ENCODE measurements around the gene REEP6.
A peak's percentile ranks its signal among the peaks of the same experiment; 100 is the strongest.
"Not testable (repeated sequence)": the region's sequence is repeated elsewhere in the genome, so short reads cannot be mapped to it uniquely, and the experiment has no call there.

The REEP6 gene

DNA sequence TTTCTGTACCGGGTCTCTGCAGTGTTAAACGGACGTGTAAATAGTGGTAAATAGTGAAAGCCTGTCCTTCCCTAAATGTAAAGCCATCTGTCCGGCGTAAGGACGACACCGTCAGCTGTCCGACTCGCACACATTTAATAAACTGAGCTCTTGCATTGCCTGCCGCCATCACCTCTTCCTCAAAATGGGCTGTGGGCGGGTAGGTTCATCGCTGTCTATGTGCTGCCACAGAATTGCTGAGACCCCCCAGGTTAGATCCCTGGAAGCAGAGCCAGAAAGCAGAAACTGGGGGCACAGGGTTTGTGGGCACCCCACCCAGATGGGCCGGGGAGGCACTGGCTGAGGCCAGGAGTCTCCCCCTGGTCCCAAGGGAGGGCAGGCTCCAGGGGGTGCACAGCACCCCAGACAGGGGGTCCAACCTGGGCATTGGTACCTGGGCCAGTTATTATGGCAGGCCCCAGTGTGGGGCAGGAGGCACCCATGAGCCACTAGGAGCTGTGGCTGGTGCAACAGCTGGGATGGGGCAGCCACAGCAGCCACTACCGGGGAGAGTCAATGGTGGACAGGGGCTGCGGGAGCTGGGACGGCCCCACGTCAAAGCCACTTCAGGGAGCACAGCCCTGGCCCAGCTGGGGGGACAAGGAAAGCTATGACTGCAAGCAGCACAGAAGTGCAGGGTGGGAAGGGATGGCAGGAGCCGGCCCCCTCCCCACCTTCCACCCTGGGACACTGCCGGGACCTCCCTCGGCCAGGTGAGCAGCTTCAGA is 17.7 kb upstream of the REEP6 start:
- DNase-seq: no peak

DNA sequence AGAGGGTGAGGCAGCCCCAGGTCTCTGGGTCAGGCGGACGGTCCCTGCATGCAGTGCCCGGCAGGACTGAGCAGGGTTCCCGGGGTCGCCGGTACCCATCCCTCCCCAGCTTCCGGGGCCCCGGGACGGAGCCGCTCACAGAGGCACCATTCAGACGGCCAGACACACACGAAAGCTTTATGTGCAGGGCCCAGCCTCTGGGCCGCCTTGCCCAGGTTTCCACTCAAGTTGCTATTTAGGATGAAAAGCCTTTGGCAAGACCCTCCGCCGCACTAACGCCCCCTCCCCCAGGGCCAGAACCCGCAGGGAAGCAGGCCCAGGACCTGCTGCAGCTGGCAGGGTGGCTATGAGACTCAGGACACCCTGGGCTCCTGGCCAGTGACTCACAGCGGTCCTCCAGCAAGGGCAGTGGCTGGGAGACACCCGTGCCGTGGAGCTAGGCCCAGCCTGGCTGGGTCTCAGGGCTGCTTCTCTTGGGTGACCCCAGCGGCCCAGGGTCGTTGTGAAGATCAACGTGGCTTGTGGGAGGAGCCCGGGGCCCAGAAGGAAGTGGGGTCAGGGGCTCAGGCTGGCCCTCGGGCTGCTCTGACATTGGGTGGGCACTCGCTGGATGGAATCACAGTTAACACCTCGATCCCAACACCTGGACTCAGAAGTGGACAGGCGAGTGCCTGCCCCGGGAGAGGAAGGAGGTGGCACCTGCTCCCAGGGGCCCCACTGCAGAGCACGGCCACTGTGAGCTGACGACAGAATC is 16.8 kb upstream of the REEP6 start:
- DNase-seq: no peak

DNA sequence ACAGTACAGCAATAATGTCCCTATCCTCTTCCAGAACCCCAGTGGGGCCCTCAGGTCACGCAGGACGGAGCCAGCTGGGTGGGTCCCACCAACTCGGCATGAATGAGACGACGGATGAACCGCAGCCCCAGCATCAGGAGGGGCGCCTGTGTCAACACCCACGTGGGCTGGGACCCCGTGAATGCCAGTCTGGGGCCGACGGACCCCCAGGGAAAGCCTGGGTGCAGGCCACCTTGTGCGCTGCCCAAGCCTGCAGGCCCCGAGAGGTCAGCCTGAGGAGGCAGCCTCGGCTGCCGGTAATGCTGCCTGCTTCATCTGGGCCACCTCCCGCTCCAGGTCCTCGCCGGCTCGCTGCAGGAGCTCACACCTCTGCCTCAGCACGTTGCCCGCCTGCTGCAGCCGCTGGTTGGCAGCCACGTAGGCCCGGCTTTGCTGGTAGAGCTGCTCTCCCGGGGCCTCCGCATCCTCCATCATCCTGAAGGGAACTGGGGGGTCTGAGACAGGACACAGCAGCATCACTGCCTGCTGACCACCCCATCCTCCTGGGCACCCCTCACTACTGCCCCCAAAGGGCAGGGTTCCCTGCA is 16.1 kb upstream of the REEP6 start:
- no peak for DNase-seq

DNA sequence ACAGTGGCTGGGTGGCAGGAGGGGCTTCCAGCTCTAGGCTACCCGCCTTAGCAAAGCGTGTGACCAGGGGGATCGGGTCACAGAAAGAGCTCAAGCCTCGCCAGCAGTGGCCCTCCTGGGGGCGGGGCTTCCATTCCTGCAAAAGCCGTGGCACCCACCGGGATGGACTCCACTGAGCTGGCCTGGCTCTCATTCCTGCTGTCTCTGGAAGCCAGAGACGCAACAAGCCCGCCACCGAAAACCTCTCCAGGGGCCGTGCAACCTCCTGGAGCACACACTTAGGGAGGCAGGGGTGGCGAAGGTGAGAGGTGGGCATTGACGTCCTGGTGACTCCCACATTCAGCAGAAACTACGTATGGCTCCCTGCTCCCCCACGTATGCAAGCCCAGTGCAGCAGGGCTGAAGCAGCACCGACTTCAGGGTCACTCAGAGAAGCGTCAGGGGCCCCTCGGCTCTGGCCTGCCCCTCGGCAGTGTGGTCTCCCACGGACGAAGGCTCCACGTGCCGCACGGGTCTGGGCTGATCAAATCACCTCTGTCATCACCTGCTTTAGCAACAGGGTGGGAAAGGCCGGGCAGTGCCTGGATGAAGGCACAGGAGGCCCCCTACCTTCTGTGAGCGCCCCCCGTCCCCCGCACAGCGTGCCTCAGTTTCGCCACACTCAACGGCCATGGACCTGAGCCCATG is 15.1 kb upstream of the REEP6 start:
- no peak for DNase-seq

DNA sequence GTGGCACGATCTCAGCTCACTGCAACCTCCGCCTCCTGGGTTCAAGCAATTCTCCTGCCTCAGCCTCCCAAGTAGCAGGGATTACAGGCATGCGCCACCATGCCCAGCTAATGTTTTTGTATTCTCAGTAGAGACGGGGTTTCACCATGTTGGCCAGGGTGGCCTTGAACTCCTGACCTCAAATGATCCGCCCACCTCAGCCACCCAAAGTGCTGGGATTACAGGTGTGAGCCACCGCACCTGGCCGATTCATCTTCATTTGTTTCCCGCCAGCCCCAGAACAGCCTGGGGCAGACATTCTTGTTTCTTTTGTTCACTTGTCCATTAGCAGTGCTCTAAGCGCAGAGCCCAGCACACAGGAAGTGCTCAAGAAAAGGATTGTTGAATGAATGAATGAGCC is 13.9 kb upstream of the REEP6 start:
- DNase-seq: not testable (repeated sequence)

DNA sequence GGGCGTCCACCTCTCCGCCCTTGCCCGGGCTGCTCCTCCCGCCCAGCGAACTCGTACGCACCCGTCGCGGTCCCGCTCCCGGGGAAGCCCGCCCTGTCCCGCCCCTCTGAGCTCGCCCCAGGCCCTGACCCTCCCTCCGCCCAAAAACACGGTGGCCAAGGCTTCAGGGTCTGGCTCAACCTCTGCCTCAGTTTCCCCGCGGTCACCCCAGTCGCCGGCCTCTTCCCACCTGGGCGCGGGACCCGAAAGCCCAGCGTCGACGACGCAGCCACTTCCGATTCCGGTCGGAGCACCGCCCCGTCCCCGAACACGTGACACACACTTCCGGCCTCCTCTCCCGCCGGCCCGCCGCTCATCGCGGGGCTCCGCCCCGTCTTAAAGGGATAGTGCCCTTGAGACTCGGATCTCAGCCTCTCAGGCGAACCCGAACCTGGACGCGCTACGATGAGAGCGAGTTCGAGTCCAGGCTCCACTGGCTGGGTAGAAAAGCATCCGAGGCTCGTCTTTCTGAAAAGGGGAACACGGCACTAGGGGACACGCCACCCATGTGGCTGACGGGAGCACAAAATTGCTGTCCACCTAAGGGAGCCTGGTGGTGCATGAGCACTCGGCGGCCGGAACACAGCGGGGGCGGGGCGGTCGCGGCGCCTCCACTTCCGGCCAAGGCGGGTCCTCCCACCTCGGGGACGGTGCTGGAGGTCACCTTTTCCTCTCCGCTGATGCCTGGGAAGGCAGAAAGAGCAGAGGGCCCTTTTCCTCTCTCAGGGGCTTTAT is 11.9 kb upstream of the REEP6 start, which contains the start of gene C19orf25:
Gene C19orf25, minus strand, starts transcription at position 282 of the 774 bp plus-strand sequence. CDS start 312 bp downstream, outside the sequence.
- peak; percentile 97 for DNase-seq

DNA sequence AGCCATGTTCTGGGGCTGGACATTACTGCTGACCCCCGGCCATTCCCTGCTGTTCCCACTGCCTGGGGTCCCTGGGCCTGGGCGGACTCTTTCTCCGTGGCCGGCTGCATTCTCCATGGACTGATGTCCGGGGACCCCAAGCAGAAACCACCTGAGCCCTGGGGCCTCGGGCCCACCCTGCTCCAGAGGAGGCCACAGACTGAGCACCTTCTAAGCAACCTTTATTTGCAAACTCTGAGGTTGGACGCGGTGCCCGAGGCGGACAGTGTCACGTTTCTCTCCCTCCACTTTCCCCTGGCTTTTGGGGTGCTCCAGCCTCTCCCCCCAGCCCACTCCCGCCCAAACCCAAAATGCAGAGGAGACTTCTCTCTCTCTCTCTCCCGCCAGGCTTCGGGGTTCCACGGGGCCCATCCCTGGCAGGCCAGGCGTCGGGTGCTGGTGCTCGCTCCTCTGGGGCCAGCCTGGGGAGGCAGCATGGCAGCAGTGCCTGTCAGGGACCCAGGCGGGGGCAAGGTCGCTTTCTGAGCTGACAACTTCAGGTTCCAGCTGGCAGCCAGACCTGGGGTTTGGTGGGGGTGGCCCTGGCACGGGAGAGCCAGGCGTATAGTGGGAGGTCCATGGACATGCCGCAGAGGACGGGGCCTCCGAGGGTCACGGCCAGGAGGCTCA is 9.6 kb upstream of the REEP6 start:
- no peak for DNase-seq

DNA sequence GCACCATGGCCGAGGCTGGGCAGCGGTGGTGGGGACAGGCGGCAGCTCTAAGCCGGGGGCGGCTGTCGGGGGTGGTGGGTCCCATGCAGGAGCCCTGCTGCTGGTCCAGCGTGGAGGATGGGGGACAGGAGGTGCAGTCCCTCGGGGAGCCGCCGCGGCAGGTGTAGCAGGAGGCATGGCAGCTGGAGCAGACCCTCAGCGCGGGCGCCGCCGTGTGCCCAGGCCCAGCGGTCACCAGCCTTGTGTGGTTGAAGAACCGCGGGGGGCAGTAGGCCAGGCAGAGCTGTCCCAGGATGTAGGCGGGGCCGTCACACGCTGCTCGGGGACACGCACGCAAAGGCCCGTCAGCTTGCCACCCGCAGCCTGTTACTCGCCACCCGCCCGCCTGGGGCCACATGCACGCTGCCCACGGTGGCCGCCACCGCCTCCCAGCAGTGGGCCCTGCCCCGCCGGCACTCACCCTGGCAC is 9.1 kb upstream of the REEP6 start:
- DNase-seq: no peak

DNA sequence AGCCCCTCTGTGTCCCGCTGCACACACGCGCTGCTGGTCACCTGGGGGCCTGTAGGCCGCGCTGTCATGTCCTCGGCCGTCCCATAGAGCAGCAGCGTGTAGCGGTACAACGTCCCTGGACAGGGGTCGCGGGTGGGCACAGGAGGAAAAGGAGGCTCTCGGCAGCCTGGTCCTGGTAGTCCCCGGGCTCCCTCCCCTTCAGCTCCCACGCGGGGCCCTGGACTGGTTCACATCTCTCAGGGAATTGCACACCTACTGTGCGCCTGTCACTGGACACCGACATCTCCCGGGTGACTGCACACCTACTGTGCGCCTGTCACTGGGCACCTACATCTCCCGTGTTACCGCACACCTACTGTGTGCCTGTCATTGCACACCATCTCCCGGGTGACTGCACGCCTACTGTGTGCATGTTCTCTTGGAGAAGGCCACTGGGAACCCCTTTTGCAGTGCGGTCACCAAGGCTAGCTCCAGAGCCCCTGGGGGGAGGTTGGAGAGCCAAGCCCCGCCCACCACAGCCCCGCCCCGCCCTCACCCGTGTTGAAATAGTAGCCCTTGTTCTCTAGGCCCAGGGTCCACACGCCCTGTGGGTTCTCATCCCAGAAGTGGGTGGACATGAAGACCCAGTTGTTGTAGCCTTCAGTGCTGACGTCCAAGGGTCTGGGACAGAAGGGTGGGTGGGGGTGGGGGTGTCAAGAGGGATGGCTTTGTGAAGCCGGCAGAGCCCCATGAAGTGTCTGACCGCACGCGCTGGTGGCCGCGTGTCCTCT is 8.4 kb upstream of the REEP6 start:
- no peak for DNase-seq

DNA sequence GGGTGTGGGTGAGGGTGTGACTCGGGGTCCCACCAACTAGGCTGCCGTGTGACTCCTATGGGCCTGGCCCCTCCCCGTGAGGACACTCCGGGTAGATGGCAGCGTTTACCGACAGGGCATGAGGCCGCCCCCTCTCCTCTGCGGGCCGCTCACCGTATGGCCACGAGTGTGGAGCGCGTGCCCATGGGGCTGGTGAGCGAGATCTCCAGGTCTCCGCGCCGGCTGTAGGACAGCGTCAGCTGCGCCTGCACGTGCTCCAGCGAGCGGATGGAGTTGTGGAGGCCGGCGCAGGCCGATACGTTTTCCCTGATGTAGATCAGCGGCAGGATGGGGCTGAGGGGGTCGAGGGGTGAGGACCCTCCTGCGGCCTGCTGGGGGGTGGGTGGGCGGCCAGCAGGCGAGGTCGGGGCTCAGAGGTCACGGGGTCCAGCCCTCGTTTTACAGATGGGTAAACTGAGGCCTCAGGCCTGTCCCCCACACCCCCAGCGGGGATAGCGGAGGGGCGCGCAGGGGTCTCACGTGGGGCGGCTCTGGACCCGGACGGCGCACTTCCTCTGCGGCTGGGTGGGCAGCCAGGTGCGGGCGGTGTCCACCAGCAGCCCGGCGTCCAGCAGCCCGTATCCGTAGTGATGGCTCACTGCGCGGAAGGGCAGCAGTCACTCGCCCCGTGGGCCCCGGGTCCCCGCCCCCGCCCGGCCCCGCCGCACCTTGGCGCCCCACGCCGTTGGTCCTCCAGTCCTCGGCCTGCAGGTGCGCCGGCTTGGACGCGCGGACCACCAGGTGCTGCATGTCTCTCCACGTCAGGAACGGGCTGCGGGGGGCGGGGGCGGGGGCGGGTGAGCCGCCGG is 7.6 kb upstream of the REEP6 start:
- no peak for DNase-seq

DNA sequence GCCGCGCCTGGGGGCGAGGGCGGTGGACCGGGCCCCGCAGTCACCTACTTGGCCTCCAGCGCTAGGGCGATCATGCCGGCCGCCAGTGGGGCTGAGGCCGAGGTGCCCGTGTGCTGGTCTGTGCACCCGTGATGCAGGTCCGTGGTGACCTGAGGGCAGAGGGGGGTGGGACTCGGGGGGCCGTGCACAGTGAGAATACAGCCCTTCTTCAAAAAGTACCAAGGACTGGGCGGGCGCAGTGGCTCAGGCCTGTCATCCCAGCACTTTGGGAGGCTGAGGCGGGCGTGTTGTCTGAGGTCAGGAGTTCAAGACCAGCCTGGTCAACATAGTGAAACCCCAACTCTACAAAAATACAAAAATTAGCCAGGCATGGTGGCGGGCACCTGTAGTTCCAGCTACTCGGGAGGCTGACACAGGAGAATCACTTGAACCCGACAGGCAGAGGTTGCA is 7.0 kb upstream of the REEP6 start:
- no peak for DNase-seq

DNA sequence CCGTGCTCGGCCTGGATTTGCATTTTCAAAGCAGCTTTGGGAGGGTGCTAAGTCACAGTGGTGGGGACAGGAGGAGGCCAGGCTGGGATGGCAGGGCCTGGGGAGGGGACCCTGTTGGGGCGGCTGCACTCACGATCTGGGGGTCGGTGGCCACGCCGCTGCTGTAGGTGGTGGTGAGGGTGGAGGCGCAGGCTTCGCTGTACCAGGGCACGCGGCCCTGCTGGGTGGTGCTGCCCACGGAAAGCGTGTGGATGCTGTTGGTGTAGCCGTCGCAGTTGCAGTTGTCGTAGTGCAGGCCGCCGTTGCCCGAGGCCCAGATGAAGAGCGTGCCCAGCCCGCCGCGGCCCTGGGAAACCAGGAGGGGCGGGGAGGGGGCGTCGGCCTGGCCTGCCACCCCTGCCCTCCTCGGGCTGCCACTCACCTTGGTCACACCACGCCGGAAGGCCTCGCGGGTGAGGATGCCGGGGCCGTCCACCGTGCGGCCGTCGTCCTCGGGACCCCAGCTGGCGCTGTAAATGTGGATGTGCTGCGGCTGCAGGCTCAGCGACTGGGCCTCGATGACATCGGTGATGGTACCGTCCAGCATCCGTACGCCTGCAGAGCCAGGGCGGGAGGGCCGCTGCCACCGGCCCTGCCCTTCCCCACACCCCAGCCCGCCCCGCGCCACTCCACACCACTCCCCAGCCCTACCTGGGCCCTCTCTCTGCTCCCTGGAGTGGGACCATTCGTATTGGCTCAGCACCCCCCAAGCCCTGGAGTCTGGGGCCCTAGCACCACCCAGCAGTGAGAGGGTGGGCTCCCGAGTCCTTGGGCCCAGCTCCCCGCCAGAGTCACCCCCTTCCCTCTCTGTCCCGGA is 4.0 kb upstream of the REEP6 start:
- no peak for DNase-seq

DNA sequence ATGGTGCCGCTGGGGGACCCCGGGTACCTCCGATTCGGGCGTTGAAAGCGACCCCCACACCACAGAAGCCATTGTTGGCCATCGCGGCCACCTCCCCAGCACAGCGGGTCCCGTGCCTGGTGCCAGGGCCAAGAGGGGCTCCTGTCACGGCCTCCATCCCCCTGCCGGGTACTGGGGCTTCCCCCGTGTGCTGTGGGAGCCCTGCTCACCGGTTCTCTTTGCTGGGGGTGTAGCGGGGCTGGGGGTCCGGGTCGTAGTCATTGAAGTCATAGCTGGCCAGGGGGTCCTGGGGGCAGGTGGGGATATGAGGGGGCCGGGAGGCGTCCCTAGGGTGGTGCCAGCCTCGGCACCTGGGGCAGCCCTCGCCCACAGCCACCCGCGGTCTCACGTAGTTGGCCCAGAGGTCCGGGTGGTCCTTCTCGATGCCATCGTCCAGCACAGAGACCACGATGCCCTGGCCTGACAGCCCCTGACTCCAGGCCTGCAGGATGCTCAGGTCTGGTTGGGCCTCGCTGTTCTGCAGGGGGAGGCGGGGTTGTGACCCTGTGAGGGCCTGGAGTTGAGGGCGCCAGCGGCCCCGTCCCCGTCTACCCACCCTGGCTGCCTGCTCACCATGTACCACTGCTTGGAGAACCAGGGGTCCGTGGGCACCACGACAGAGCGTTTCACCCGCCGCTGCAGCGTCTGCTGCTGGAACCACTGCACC is 3.3 kb upstream of the REEP6 start:
- DNase-seq: no peak

DNA sequence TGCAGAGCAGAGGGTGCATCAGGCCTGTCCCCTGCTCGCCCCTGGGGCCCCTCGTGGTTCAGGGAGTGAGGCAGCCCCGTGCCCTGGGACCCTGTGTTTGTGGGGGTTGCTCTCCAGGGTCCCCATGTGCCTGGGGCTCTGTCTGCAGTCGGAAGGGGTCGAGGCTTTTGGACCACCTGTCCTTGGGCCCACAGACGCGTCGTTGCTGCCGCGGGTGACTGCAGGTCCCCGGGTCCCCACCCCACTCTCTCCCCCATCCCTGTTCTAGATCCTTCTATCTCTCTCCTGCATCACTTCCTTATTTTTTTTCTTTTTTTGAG is 2.7 kb upstream of the REEP6 start:
- no peak for DNase-seq

DNA sequence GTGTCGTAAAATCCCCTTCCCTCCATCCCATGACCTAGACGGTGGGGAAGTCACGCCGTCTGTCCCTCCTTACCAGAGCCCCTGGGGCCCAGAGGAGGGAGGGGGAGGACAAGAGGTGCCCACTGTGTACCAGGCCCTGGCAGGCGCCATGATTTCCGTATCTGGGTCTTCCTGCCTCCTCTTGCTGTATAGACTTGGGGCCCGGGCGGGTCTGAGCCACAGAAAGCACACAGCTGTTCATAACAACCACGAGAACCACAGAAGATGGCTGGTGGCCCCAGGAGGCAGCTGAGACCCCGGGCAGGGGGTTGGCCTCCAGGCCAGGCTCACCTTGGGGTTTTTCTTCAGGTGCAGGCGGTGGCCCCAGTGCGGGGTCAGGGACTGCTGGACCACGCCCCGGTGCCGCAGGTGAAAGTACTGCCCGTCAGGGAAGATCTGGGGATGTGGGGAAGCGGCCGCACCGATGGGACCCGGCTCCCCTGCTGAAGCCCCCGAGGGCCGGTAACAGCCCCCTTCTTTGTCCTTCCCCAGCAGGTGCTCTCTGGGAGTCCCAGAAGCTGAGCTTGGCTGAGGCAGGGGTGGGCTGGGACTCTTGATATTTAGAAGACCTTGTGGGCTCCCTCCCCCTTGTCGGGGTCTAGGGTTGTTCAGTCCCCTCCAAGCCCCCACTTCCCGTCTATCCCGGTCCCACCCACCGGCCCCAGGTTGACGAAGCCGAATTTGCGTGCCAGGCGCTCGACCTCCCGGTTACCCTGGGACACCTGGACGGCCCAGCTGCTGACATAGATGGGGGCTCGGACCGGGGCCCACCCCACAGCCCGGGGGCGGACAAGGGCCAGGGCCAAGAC is 1.3 kb upstream of the REEP6 start:
- DNase-seq: no peak

DNA sequence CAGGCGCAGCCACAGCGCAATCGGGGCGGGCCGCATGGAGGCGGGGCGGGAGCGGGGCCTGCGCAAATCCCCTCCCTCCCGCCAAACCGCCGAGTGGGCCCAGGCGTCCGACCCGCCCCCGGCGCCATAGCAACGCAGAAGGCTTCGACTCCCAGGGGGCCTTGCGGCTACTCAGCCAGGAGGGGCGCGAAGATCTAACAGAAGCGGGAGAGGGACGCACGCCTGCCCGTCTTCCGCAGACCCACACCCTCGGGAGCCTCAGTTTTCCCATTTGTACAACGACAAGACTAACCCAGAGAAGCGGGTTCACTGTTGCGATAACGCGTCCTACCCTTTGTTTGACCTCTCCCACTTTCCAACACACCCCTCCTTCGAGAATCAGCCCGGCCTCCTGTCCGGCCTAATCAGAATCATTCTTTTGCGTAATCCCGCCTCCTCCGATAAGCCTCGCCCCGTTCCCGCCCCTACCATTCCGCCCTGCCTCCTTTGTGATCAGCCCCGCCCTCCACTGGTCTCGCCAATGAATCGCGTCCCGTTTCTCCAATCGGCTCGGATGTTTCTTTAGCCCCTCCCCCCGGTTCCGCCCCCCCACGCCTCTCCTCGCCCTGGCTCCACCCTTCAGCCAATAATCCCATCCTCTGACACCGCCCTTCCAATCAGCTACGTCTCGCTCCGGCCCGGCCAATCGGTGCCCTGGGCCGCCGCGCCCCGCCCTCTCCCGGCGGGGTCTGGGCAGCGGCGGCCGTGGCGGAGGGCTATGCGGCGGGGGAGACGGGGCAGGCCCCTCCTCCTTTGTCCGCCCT is 469 bp upstream of the REEP6 start, which contains the start of gene PCSK4:
Gene PCSK4, minus strand, starts transcription at position 40 of the 803 bp plus-strand sequence. Its CDS starts 4 bp downstream, at position 36.
- DNase-seq: peak; percentile 99

DNA sequence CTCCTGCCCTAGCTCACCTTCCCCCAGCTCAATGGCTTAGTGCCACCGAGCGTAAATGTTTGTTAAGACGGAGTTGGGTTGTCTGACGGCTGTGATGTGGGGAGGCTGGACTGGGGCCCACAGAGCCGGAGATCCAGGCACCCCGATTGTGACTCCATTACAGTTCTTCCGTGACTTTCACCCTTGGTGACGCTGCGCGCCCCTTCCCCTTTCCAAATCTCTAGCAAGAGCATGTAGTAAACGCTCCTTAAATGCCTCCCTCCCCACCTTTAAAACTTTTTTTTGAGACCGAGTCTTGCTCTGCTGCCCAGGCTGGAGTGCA is 829 bp downstream of the REEP6 start:
- no peak for DNase-seq

Measured in activated CD4-positive, alpha-beta T cell treated with anti-CD3 and anti-CD28 coated beads, Interleukin-2, Interleukin-6, amounts not matched to agents 100 ng/mL and 50 ng/mL, durations not matched to agents 16 hours and 8 hours (primary cell).